Erythroblast (primary cell): ENCODE results near the gene TIPARP.

ENCODE experiments used
- GATA1 ChIP-seq: IDR thresholded peaks from 2 replicates; pipeline ENCODE4 v1.6.1; 2011; ENCODE audit warnings: low read depth, mild to moderate bottlenecking, control low read depth, low read length, moderate library complexity
- POLR2A ChIP-seq: IDR thresholded peaks from 2 replicates; pipeline ENCODE4 v1.6.1; 2011; ENCODE audit warnings: mild to moderate bottlenecking, low read length

GRCh38 chr3:156666073-156666472 lies 8.3 kb upstream of the TIPARP start:
- TF ChIP-seq POLR2A (no peak), GATA1 (no peak)
